Heart left ventricle (tissue), 16 donors: Measurements from ENCODE around the gene TBC1D22B. TPM values are rescaled to one million over a fixed set of nuclear protein-coding genes. Genes with fewer than 3 reads are reported as not detected.
A peak's percentile ranks its signal among the peaks of the same experiment; 100 is the strongest.

Experiments used
- ATAC-seq, 4 donors: fragments of 200-7000 bp; cut with Tn5 transposase; one replicate each; pipeline ENCODE4 v1.9.1; 2020 to 2022; ENCODE audit warnings: moderate library complexity in 4 of 4, mild to moderate bottlenecking in 3 of 4, moderate number of reproducible peaks in 1 of 4
- DNase-seq, 5 donors: peaks; one replicate each; pipeline ENCODE4 v3.0.0-alpha.2; 2020
- H3K27ac ChIP-seq, 12 donors: fragments of 200-600 bp; sonication (generic) in 4 of 12; one replicate each; pipeline versions ENCODE4 v1.5.0 to v1.8.0; 2016 to 2022; ENCODE audit warnings: mild to moderate bottlenecking in 2 of 12
- H3K27me3 ChIP-seq, 9 donors: fragments of 200-600 bp; sonication (generic) in 2 of 9; one replicate each; pipeline versions ENCODE4 v1.5.1 to v1.8.0; 2016 to 2022; ENCODE audit warnings: mild to moderate bottlenecking in 3 of 9
- H3K36me3 ChIP-seq, 9 donors: fragments of 200-600 bp; sonication (generic) in 2 of 9; one replicate each; pipeline versions ENCODE4 v1.5.0 to v1.8.0; 2018 to 2022; ENCODE audit warnings: mild to moderate bottlenecking in 2 of 9
- H3K4me1 ChIP-seq, 12 donors: fragments of 200-600 bp; sonication (generic) in 4 of 12; one replicate each; pipeline versions ENCODE4 v1.5.0 to v1.8.0; 2016 to 2022; ENCODE audit warnings: mild to moderate bottlenecking in 3 of 12
- H3K4me3 ChIP-seq, 12 donors: fragments of 200-600 bp; sonication (generic) in 4 of 12; one replicate each; pipeline versions ENCODE4 v1.5.0 to v1.8.0; 2017 to 2022; ENCODE audit warnings: mild to moderate bottlenecking in 9 of 12, moderate library complexity in 4 of 12
- H3K9me3 ChIP-seq, 12 donors: fragments of 200-600 bp; sonication (generic) in 4 of 12; one replicate each; pipeline versions ENCODE4 v1.5.0 to v1.8.0; 2016 to 2022; ENCODE audit warnings: mild to moderate bottlenecking in 1 of 12
- CTCF ChIP-seq, 12 donors: fragments of 200-600 bp; sonication (generic) in 4 of 12; IDR thresholded peaks; one replicate each; pipeline versions ENCODE4 v1.5.0 to v1.8.0; 2018 to 2022; ENCODE audit warnings: antibody characterized with exemption in 12 of 12, mild to moderate bottlenecking in 5 of 12
- POLR2A ChIP-seq, 2 donors: fragments of 450-650 bp; IDR thresholded peaks; one replicate each; pipeline ENCODE4 v1.6.1; 2017; ENCODE audit warnings: antibody characterized with exemption in 2 of 2, mild to moderate bottlenecking in 2 of 2, moderate library complexity in 2 of 2
- WGBS, 4 donors: extraction: QIAGEN DNeasy Blood & Tissue Kit in 2 of 4; methylation state at CpG; one replicate each; pipeline versions ENCODE4 v1.1.5 to v1.1.7; 2013 to 2018; 5-methylcytosine and 5-hydroxymethylcytosine counted together
- intact Hi-C, 10 donors: fragments of 100-400 bp; cut with DNase I; formaldehyde crosslinking; loops; one replicate each; pipeline versions ENCODE4 v1.11.1 to v1.14.2; 2022
- polyA plus RNA-seq, 2 donors: library from polyadenylated mRNA; stranded (reverse); fragments of 200-250 nt; gene quantifications; one replicate each; pipeline ENCODE4 v1.2.3, GENCODE V29; 2013
- total RNA-seq, 9 donors: library from RNA; depleted of rRNA in 2 of 9; stranded (reverse); fragments of >200 nt in 2 of 9; fragmentation: NEBNext Ultra II Directional in 3 of 9; extraction: Animal tissue kit (Norgen Biotek cat#: 25700) in 3 of 9; gene quantifications; one replicate each; pipeline versions ENCODE4 v1.1.0 to v1.2.4, GENCODE V29; 2016 to 2023
- donor health status: ischemic (EF 13 %, LVEDD 7.1; RV severe dilation, severe dysfunction).
- donor health status: healthy with polysubstance abuse.
- donor health status: DM: no; HTN: yes; CAD: no.
- donor health status: DM: no; HTN: no; CAD: no.
- donor health status: ischemic (EF 25% LVEDD 6.9; RV normal size, moderate dysfunction).
- donor health status: ischemic (EF 25% LVEDD 5.7; RV mildly dilated, moderate dysfunction).
- donor health status: healthy.
- donor health status: DM: yes; HTN: yes; CAD: no.
- donor health status: ischemic (EF 35%, LVEDD 5.7; RV mildly dilated, moderate dysfunction).
- donor health status: nonischemic (EF 11% LVEDD 7.7; RV severe dilation, severe dysfunction).
- donor health status: DM: yes; HTN: yes; CAD: no.
- donor health status: PGD.
- donor health status: ischemic (EF 29% LVEDD 5.4; RV normal size, mild dysfunction).
- donor health status: nonischemic (EF 23%, LVEDD 6.1; RV moderate dilation, normal function).

Gene TBC1D22B
- total and polyA plus RNA-seq, 11 donors, result 3.1 to 10.7 (median 7.3) TPM

- no peaks in the 10 kb centered on the region for H3K9me3 ChIP-seq
- TF ChIP-seq CTCF (IDR thresholded peaks at IDR 0.05) (no peak), POLR2A (IDR thresholded peaks at IDR 0.05) (no peak)
- DNase-seq (no peak), ATAC-seq (no peak)
- H3K27ac ChIP-seq, result no peak overlapping the region
- peaks cover 0 to 25% (median 12%) of the 10 kb centered on the region in 9 donors for H3K36me3 ChIP-seq
- no peaks in the 10 kb centered on the region for H3K27me3 ChIP-seq
- intact Hi-C loops, result no loop called here
- H3K4me3 ChIP-seq, result no peak overlapping the region
- WGBS, 4 donors, result 86 to 100% (median 97%) methylated on average over 1 of the region's 1 CpG
- peaks cover 0 to 38% (median 12%) of the 10 kb centered on the region in 12 donors for H3K4me1 ChIP-seq
Observed at GRCh38 chr6:37275350-37275749, 17.8 kb downstream of the TBC1D22B start.

GRCh38 chr6:37277001-37277409, 19.4 kb downstream of the TBC1D22B start:
- intact Hi-C loops, result no loop called here
- WGBS, 4 donors, result 84 to 96% (median 94%) methylated on average over 6 of the region's 6 CpGs
- peaks cover 0 to 31% (median 9%) of the 10 kb centered on the region in 9 donors for H3K36me3 ChIP-seq
- H3K9me3 ChIP-seq, result no peaks in the 10 kb centered on the region
- ATAC-seq (no peak), DNase-seq (no peak)
- no peak overlapping the region for H3K4me3 ChIP-seq
- no peak overlapping the region for H3K27ac ChIP-seq
- no peaks in the 10 kb centered on the region for H3K27me3 ChIP-seq
- TF ChIP-seq CTCF (IDR thresholded peaks at IDR 0.05), result no peak
- no peak for TF ChIP-seq POLR2A (IDR thresholded peaks at IDR 0.05)
- peaks cover 0 to 40% (median 16%) of the 10 kb centered on the region in 12 donors for H3K4me1 ChIP-seq

- intact Hi-C loops, result no loop called here
- TF ChIP-seq POLR2A (IDR thresholded peaks at IDR 0.05), result no peak
- TF ChIP-seq CTCF (IDR thresholded peaks at IDR 0.05), result no peak
- WGBS, 4 donors, result 72 to 78% (median 76%) methylated on average over 9 of the region's 9 CpGs
Observed at GRCh38 chr6:37279366-37280134, 22.0 kb downstream of the TBC1D22B start.

GRCh38 chr6:37280162-37280887, 22.8 kb downstream of the TBC1D22B start:
- H3K9me3 ChIP-seq, result no peaks in the 10 kb centered on the region
- DNase-seq, result peak in 1 of 5 donors; percentile 24
- no peak overlapping the region for H3K4me3 ChIP-seq
- no peak for ATAC-seq
- H3K4me1 ChIP-seq, result peaks cover 0 to 46% (median 37%) of the 10 kb centered on the region in 12 donors
- TF ChIP-seq POLR2A (IDR thresholded peaks at IDR 0.05), result no peak
- no peak for TF ChIP-seq CTCF (IDR thresholded peaks at IDR 0.05)
- no peaks in the 10 kb centered on the region for H3K27me3 ChIP-seq
- intact Hi-C loops, result no loop called here
- peak overlapping the region in 11 of 12 donors; percentile 6 to 78 (median 54) for H3K27ac ChIP-seq
- 84 to 86% (median 86%) methylated on average over 6 to 8 of the region's 8 CpGs for WGBS, 4 donors
- peaks cover 0 to 55% (median 35%) of the 10 kb centered on the region in 9 donors for H3K36me3 ChIP-seq

More at GRCh38 chr6:37279366-37280134, 22.0 kb downstream of the TBC1D22B start:
- ATAC-seq (peak; percentile 14 to 76 (median 58)), DNase-seq (peak in 1 of 5 donors; percentile 23)
- H3K36me3 ChIP-seq, result peaks cover 0 to 48% (median 30%) of the 10 kb centered on the region in 9 donors
- H3K9me3 ChIP-seq, result no peaks in the 10 kb centered on the region
- H3K27me3 ChIP-seq, result no peaks in the 10 kb centered on the region
- peaks cover 0 to 40% (median 33%) of the 10 kb centered on the region in 12 donors for H3K4me1 ChIP-seq
- no peak overlapping the region for H3K4me3 ChIP-seq
- H3K27ac ChIP-seq, result peak overlapping the region in 11 of 12 donors; percentile 6 to 78 (median 54)
